GM23248 (cell line): Measurements from ENCODE around the gene CGNL1.

ENCODE experiments used
- EZH2 ChIP-seq: fragments of 200-600 bp; sonication (generic); IDR thresholded peaks from 2 replicates; pipeline ENCODE4 v1.6.1; 2018; ENCODE audit warnings: antibody characterized with exemption, mild to moderate bottlenecking; ENCODE audit not compliant: insufficient read depth, poor library complexity, severe bottlenecking
- EZH2phosphoT487 ChIP-seq: fragments of 200-600 bp; sonication (generic); IDR thresholded peaks from 2 replicates; pipeline ENCODE4 v1.6.1; 2018; ENCODE audit warnings: antibody characterized with exemption, moderate library complexity, mild to moderate bottlenecking, low read depth; ENCODE audit not compliant: insufficient read depth

- TF ChIP-seq EZH2 (no peak), EZH2phosphoT487 (no peak)
Measured at GRCh38 chr15:57551715-57552677, 175.7 kb downstream of the CGNL1 start.
